Measurements from ENCODE around the gene FCN2. TPM values are rescaled to one million over a fixed set of nuclear protein-coding genes. Genes with fewer than 3 reads are reported as not detected.

FCN2 gene
- polyA plus RNA-seq, 1 donor (not counting 4 experiments of a cell fraction or from before 2014, with no cell fraction given): not detected

DNA sequence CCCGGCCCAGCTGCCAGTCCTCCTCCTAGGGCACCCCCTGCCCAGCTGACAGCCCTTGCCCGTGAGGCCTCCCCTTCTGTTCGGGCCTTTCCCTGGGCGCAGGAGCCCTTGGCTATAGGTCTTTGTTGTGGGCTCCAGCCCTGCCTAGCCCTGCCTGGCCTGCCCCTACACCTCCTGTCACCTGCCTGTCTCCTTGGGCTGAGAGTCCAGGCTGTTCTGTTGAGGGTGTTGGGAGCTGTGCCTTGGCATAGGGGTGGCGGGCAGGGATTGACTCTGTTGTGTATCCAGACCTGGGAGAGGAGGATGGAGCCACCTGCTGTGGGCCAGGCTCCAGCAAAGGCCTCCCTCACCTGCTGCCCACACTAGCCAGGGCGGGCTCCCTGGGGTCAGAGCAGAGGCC, 11.6 kb downstream of the FCN2 start:
- dilution Hi-C loops (cut with MboI; ENCODE audit: extremely low pct_ligation_motif_present, low sequenced_read_pairs): no loop called here
- DNase-seq (ENCODE audit: low read depth, low spot score) (no peak), FAIRE-seq (no peak)
- no peaks in the 10 kb centered on the region for H3K9me3 ChIP-seq (ENCODE audit: control insufficient read depth, low read depth, low read length)
- H3K27me3 ChIP-seq (ENCODE audit: control insufficient read depth, extremely low read depth, insufficient read depth, low read length): peaks cover 7% of the 10 kb centered on the region
- H3K4me1 ChIP-seq (ENCODE audit: control insufficient read depth, extremely low read depth, insufficient read depth, low read length): peaks cover 3% of the 10 kb centered on the region
- TF ChIP-seq, protein P1, sequence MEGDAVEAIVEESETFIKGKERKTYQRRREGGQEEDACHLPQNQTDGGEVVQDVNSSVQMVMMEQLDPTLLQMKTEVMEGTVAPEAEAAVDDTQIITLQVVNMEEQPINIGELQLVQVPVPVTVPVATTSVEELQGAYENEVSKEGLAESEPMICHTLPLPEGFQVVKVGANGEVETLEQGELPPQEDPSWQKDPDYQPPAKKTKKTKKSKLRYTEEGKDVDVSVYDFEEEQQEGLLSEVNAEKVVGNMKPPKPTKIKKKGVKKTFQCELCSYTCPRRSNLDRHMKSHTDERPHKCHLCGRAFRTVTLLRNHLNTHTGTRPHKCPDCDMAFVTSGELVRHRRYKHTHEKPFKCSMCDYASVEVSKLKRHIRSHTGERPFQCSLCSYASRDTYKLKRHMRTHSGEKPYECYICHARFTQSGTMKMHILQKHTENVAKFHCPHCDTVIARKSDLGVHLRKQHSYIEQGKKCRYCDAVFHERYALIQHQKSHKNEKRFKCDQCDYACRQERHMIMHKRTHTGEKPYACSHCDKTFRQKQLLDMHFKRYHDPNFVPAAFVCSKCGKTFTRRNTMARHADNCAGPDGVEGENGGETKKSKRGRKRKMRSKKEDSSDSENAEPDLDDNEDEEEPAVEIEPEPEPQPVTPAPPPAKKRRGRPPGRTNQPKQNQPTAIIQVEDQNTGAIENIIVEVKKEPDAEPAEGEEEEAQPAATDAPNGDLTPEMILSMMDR (optimal IDR thresholded peaks at IDR 0.05 in 1 of 3, IDR thresholded peaks at IDR 0.05 in 1 of 3, conservative IDR thresholded peaks at IDR 0.05 in 1 of 3; ENCODE audit: extremely low read depth in 1 of 3, insufficient read depth in 2 of 3, low read length in 3 of 3): no peak
- no peak for TF ChIP-seq EZH2 (IDR thresholded peaks at IDR 0.05; ENCODE audit: low read length)
- H3K27ac ChIP-seq (ENCODE audit: control insufficient read depth, insufficient read depth, low read length): no peak overlapping the region
- H3K4me3 ChIP-seq (ENCODE audit: control insufficient read depth in 2 of 3, extremely low read depth in 1 of 3, insufficient read depth in 2 of 3, low read depth in 1 of 3, low read length in 3 of 3): no peak overlapping the region
- H4K20me1 ChIP-seq (ENCODE audit: control insufficient read depth, extremely low read depth, insufficient read depth, low read length): no peaks in the 10 kb centered on the region
- H3K4me2 ChIP-seq (ENCODE audit: control insufficient read depth, extremely low read depth, insufficient read depth, low read depth, low read length): no peak overlapping the region
- H3K9me1 ChIP-seq (ENCODE audit: control insufficient read depth, extremely low read depth, insufficient read depth, low read length): no peaks in the 10 kb centered on the region
- no peaks in the 10 kb centered on the region for H3K36me3 ChIP-seq (ENCODE audit: control insufficient read depth in 2 of 2, extremely low read depth in 1 of 2, insufficient read depth in 2 of 2, low read length in 2 of 2)
- no peaks in the 10 kb centered on the region for H3K79me2 ChIP-seq (ENCODE audit: control insufficient read depth, insufficient read depth, low read length)
- H3K9ac ChIP-seq (ENCODE audit: control insufficient read depth, extremely low read depth, insufficient read depth, low read length): no peak overlapping the region
- no peak overlapping the region for H2AFZ ChIP-seq (ENCODE audit: control insufficient read depth, low read length)

DNA sequence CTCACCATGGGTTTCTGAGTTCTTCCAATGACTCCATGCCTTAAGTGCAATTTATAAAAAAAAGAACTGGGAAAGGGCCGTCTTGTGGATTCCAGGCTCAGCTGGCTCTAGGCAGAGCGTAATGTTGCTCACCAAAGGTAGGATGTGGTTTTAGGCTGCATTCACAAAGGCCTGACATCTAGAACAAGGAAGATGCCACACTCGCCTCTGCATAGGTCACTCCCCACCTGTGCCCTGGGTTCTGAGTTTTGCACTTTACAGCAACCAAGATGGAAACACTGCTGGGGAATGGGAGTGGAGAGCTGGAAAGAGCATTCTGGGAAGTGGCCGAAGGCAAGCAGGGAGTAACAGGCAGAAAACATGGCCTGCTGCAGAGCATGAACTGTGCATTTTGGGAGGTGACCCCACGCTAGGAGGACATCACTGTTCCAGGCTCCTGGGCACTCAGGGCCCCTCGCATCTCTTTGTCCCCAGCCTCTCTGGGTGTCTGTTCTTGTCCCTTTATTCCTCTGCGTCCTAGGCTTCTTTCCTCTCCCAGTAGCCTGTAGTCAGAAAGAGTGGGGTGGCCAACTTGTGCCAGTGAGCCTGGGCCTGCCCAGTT, 12.3 kb downstream of the FCN2 start:
- FAIRE-seq (no peak), DNase-seq (ENCODE audit: low read depth, low spot score) (no peak)
- H3K9ac ChIP-seq (ENCODE audit: control insufficient read depth, extremely low read depth, insufficient read depth, low read length): no peak overlapping the region
- H3K27ac ChIP-seq (ENCODE audit: control insufficient read depth, insufficient read depth, low read length): no peak overlapping the region
- H3K79me2 ChIP-seq (ENCODE audit: control insufficient read depth, insufficient read depth, low read length): no peaks in the 10 kb centered on the region
- no peaks in the 10 kb centered on the region for H3K9me1 ChIP-seq (ENCODE audit: control insufficient read depth, extremely low read depth, insufficient read depth, low read length)
- H3K36me3 ChIP-seq (ENCODE audit: control insufficient read depth in 2 of 2, extremely low read depth in 1 of 2, insufficient read depth in 2 of 2, low read length in 2 of 2): no peaks in the 10 kb centered on the region
- H3K4me1 ChIP-seq (ENCODE audit: control insufficient read depth, extremely low read depth, insufficient read depth, low read length): peaks cover 3% of the 10 kb centered on the region
- H3K27me3 ChIP-seq (ENCODE audit: control insufficient read depth, extremely low read depth, insufficient read depth, low read length): peaks cover 9% of the 10 kb centered on the region
- dilution Hi-C loops (cut with MboI; ENCODE audit: extremely low pct_ligation_motif_present, low sequenced_read_pairs): no loop called here
- H3K9me3 ChIP-seq (ENCODE audit: control insufficient read depth, low read depth, low read length): no peaks in the 10 kb centered on the region
- no peaks in the 10 kb centered on the region for H4K20me1 ChIP-seq (ENCODE audit: control insufficient read depth, extremely low read depth, insufficient read depth, low read length)
- H3K4me3 ChIP-seq (ENCODE audit: control insufficient read depth in 2 of 3, extremely low read depth in 1 of 3, insufficient read depth in 2 of 3, low read depth in 1 of 3, low read length in 3 of 3): no peak overlapping the region
- TF ChIP-seq EZH2 (IDR thresholded peaks at IDR 0.05; ENCODE audit: low read length): no peak
- TF ChIP-seq, protein P1 (optimal IDR thresholded peaks at IDR 0.05 in 1 of 3, IDR thresholded peaks at IDR 0.05 in 1 of 3, conservative IDR thresholded peaks at IDR 0.05 in 1 of 3; ENCODE audit: extremely low read depth in 1 of 3, insufficient read depth in 2 of 3, low read length in 3 of 3): no peak
- no peak overlapping the region for H3K4me2 ChIP-seq (ENCODE audit: control insufficient read depth, extremely low read depth, insufficient read depth, low read depth, low read length)
- no peak overlapping the region for H2AFZ ChIP-seq (ENCODE audit: control insufficient read depth, low read length)

All from keratinocyte (primary cell).